HL-60 (cell line): ENCODE measurements around the gene SEMA4G.

Experiments used
- DNase-seq, 2 experiments: peaks; one replicate each; pipeline ENCODE4 v3.0.0-alpha.2; 2010 to 2020; ENCODE audit warnings: low read depth in 1 of 2, low spot score in 1 of 2
- H3K27ac ChIP-seq: fragments of 250-450 bp; sonication (Bioruptor Pico); replicated peaks from 2 replicates; pipeline ENCODE4 v1.5.1; 2020; ENCODE audit warnings: mild to moderate bottlenecking, moderate library complexity
- H3K27me3 ChIP-seq: fragments of 250-450 bp; sonication (Bioruptor Pico); 2 replicates; pipeline ENCODE4 v1.5.1; 2021; ENCODE audit warnings: mild to moderate bottlenecking, moderate library complexity; ENCODE audit not compliant: insufficient read depth, poor library complexity, severe bottlenecking
- H3K4me3 ChIP-seq: replicated peaks from 2 replicates; pipeline ENCODE4 v1.5.1; 2011; ENCODE audit warnings: mild to moderate bottlenecking, control low read depth, low read length; ENCODE audit not compliant: insufficient read depth
- GABPA ChIP-seq: IDR thresholded peaks from 2 replicates; pipeline ENCODE4 v1.6.1; 2012; ENCODE audit warnings: low read depth
- POLR2AphosphoS5 ChIP-seq: IDR thresholded peaks from 2 replicates; pipeline ENCODE4 v1.6.1; 2012; ENCODE audit warnings: low read depth
- SPI1 ChIP-seq: IDR thresholded peaks from 2 replicates; pipeline ENCODE4 v1.6.1; 2012; ENCODE audit warnings: low read depth, mild to moderate bottlenecking, borderline replicate concordance
- TF ChIP-seq, protein P1 (sequence below): IDR thresholded peaks from 2 replicates; pipeline ENCODE4 v1.6.1; 2012; ENCODE audit warnings: low read depth; ENCODE audit not compliant: insufficient replicate concordance
- TF ChIP-seq, protein P2 (sequence below): IDR thresholded peaks from one replicate; pipeline ENCODE4 v1.5.1; 2011; ENCODE audit warnings: low read length, control low read depth, inconsistent platforms; ENCODE audit not compliant: insufficient read depth

SEMA4G gene

DNA sequence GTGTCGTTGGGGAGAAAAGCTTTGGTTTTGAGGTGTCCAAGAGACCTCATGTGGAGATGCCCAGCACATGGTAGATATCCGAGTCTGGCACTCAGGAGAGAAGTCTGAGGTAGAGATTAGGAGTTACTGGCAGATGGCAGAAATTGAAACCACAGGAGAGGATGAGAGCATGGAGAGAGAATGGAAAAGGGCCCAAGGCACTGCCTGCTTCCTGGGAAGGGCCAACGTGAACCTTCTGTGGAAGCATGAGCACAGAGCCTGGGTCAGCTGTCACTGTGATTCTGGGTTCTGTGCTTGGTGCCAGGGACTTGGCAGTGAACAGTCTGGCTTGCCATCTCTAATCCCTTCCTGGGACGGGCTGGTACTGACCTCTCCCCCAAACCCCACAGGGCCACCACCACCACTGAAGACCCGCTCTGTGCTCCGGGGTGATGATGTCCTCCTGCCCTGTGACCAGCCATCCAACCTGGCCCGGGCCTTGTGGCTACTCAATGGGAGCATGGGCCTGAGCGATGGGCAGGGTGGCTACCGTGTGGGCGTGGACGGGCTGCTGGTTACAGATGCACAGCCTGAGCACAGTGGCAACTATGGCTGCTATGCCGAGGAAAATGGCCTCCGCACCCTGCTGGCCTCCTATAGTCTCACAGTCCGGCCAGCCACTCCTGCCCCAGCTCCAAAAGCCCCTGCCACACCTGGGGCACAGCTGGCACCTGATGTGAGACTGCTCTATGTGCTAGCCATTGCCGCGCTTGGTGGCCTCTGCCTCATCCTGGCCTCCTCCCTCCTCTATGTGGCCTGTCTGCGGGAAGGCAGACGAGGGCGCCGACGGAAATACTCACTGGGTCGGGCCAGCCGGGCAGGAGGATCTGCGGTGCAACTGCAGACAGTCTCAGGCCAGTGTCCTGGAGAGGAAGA is 13.9 kb downstream of the SEMA4G start:
- TF ChIP-seq, protein P1, sequence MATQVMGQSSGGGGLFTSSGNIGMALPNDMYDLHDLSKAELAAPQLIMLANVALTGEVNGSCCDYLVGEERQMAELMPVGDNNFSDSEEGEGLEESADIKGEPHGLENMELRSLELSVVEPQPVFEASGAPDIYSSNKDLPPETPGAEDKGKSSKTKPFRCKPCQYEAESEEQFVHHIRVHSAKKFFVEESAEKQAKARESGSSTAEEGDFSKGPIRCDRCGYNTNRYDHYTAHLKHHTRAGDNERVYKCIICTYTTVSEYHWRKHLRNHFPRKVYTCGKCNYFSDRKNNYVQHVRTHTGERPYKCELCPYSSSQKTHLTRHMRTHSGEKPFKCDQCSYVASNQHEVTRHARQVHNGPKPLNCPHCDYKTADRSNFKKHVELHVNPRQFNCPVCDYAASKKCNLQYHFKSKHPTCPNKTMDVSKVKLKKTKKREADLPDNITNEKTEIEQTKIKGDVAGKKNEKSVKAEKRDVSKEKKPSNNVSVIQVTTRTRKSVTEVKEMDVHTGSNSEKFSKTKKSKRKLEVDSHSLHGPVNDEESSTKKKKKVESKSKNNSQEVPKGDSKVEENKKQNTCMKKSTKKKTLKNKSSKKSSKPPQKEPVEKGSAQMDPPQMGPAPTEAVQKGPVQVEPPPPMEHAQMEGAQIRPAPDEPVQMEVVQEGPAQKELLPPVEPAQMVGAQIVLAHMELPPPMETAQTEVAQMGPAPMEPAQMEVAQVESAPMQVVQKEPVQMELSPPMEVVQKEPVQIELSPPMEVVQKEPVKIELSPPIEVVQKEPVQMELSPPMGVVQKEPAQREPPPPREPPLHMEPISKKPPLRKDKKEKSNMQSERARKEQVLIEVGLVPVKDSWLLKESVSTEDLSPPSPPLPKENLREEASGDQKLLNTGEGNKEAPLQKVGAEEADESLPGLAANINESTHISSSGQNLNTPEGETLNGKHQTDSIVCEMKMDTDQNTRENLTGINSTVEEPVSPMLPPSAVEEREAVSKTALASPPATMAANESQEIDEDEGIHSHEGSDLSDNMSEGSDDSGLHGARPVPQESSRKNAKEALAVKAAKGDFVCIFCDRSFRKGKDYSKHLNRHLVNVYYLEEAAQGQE, result no peak
- no peak for TF ChIP-seq SPI1
- TF ChIP-seq GABPA, result no peak
- TF ChIP-seq, protein P2, sequence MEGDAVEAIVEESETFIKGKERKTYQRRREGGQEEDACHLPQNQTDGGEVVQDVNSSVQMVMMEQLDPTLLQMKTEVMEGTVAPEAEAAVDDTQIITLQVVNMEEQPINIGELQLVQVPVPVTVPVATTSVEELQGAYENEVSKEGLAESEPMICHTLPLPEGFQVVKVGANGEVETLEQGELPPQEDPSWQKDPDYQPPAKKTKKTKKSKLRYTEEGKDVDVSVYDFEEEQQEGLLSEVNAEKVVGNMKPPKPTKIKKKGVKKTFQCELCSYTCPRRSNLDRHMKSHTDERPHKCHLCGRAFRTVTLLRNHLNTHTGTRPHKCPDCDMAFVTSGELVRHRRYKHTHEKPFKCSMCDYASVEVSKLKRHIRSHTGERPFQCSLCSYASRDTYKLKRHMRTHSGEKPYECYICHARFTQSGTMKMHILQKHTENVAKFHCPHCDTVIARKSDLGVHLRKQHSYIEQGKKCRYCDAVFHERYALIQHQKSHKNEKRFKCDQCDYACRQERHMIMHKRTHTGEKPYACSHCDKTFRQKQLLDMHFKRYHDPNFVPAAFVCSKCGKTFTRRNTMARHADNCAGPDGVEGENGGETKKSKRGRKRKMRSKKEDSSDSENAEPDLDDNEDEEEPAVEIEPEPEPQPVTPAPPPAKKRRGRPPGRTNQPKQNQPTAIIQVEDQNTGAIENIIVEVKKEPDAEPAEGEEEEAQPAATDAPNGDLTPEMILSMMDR, result no peak
- no peak for TF ChIP-seq POLR2AphosphoS5
- no peaks in the 10 kb centered on the region for H3K27me3 ChIP-seq

DNA sequence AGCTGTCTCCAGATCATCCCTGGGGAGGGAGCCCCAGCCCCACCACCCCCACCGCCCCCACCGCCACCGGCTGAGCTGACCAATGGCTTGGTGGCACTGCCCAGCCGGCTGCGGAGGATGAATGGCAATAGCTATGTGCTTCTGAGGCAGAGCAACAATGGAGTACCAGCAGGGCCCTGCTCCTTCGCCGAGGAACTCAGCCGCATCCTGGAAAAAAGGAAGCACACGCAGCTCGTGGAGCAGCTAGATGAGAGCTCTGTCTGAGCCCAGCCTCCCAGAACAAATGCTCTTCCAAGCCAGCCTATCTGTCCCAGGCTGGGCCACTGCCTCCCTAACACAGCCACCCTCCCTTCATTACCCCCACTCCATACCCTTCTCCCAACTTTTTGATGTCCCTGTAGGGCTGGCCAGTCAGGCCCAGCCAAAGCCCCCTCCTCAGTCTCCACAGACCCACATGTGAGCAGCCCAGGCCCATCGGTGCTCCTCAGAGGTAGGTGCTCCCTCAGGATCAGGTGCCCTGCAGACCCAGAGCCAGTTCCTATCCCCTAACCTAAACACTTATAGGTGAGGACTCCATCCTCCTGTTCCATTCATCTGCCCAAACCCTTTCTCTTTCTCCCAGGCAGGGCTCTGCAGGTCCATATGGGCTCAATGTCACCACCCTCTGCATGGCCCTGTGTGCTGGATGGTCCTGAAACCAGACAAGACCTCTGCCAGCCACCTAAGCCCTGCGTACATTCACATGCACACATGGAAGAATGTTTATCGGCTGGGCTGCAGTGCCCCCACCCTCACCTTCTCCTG is 14.8 kb downstream of the SEMA4G start:
- no peak for DNase-seq
- Histone ChIP-seq H3K4me3 (no peak overlapping the region), H3K27ac (no peak overlapping the region), H3K27me3 (no peaks in the 10 kb centered on the region)
- TF ChIP-seq SPI1 (no peak), GABPA (no peak), POLR2AphosphoS5 (no peak)
- TF ChIP-seq, protein P1, result no peak
- TF ChIP-seq, protein P2, result no peak

More for the DNA sequence above, 13.9 kb downstream of the SEMA4G start:
- Histone ChIP-seq H3K4me3 (no peak overlapping the region), H3K27ac (no peak overlapping the region)
- no peak for DNase-seq

DNA sequence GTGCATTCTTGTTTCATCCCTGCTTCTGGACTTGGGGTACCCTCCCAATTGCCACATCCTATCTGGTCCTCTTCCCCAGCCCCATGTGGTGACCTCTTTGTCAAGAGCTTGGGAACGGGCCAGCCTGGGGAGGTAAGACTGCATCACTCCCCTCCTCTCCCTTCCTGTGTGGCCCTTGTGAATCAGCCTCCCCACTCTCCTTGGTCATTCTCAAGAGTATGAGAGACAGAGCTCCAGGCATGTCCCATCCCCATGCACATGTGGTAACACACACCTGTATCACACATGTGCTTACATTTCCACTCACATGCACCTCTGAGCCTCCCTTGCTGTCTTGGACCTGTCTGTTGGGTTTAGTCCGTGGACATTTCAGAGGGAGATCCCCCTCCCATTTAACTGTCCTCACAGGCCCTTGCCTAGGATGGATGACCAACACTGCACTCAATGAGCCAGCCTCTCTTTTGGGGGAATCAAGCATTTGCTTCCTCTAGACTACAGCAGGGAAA is 15.4 kb downstream of the SEMA4G start:
- Histone ChIP-seq H3K27me3 (no peaks in the 10 kb centered on the region), H3K4me3 (no peak overlapping the region), H3K27ac (no peak overlapping the region)
- DNase-seq, result no peak
- TF ChIP-seq GABPA (no peak), SPI1 (no peak), POLR2AphosphoS5 (no peak)
- TF ChIP-seq, protein P2, result no peak
- TF ChIP-seq, protein P1, result no peak
